Measurements from ENCODE around the gene EEF1AKMT2. TPM values are rescaled to one million over a fixed set of nuclear protein-coding genes. Genes with fewer than 3 reads are reported as not detected.

EEF1AKMT2 gene
- total and polyA plus RNA-seq, 9 of the 15 experiments (the other 6 are each of a cell fraction or from before 2014, with no cell fraction given): 9.3 to 34.3 (median 23.7) TPM

DNA sequence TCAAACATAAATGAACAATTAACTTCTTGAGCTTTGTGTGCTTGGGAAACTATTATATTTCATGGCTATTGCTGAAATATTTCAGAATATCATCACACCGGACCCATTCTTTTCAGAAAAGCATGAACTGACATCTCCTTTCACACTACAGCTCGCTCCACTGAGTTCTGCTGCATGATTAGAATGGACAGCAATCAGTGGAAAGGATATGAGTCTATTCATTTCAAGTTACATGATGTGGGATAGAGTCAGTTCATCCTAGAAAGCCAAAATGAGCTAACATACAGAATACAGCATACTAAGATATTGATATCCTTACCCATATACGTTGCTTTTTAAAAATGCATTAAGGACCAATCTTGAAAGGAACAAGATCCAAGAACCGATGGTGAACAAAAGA is 46.4 kb downstream of the EEF1AKMT2 start:
- DNase-seq (ENCODE audit: extremely low read depth in 1 of 4, low spot score in 3 of 4) (no peak), ATAC-seq (no peak), FAIRE-seq (peak; percentile 59)
- Histone ChIP-seq H3K27me3 (ENCODE audit: control insufficient read depth in 2 of 2, insufficient read depth in 2 of 2, low read length in 2 of 2) (no peaks in the 10 kb centered on the region), H3K36me3 (ENCODE audit: control insufficient read depth, insufficient read depth, low read length) (peaks cover 14% of the 10 kb centered on the region), H3K9me1 (ENCODE audit: control insufficient read depth, insufficient read depth, low read length) (no peaks in the 10 kb centered on the region), H3K9me3 (replicated peaks; ENCODE audit: control insufficient read depth, insufficient read depth, low read depth, low read length) (no peaks in the 10 kb centered on the region), H3K4me1 (replicated peaks in 1 of 2; ENCODE audit: control insufficient read depth in 2 of 2, insufficient read depth in 2 of 2, low read length in 2 of 2) (peaks cover 18 to 29% of the 10 kb centered on the region in 2 experiments; a peak in 4 of 5 replicates), H3K9ac (ENCODE audit: insufficient read depth in 1 of 2, low read depth in 2 of 2, low read length in 2 of 2) (peak overlapping the region in 1 of 2 experiments; percentile 34; a peak in 1 of 4 replicates), H3K4me2 (ENCODE audit: insufficient read depth, low read length) (0 out of 2 replicates have a peak overlapping the region, but pooled peaks have one; percentile 70), H3K27ac (ENCODE audit: extremely low read depth, low read depth, low read length) (peak overlapping the region; percentile 66; the same call in 1 of the 3 replicates), H2AFZ (ENCODE audit: low read depth, low read length) (no peak overlapping the region), H3K4me3 (no peak overlapping the region), H4K20me1 (replicated peaks; ENCODE audit: control insufficient read depth, insufficient read depth, low read length) (0 out of 2 replicates have a peak, but pooled peaks cover 5% of the 10 kb centered on the region), H3K79me2 (ENCODE audit: control insufficient read depth, insufficient read depth, low read length) (peaks cover 32% of the 10 kb centered on the region)
- intact Hi-C loops (cut with micrococcal nuclease): loop anchor here (10.0 kb wide), 1 partner anchor 80 kb away; no protein-coding TSS in a partner anchor
- ChIA-PET POLR2A (interaction anchor here (1.1 to 2.5 kb wide), 2 partner anchors 11 to 13 kb away, joined by 4 to 10 read pairs; no protein-coding TSS in a partner anchor), CTCF (ENCODE audit: low intra/inter-chr PET ratio) (interaction anchor here (2.5 to 2.7 kb wide), 2 partner anchors 205 to 214 kb away, joined by 14 to 17 read pairs; no protein-coding TSS in a partner anchor)
- no TSS peak for BruUV-seq (replicated peaks)
- in situ Hi-C loops (cut with MboI): loop anchor here (10.0 kb wide), 1 partner anchor 300 kb away; no protein-coding TSS in a partner anchor
- WGBS (ENCODE audit: insufficient coverage, low coverage, missing lambda C conversion rate): 61% methylated on average over 4 of the region's 4 CpGs
- TF ChIP-seq, protein P1, sequence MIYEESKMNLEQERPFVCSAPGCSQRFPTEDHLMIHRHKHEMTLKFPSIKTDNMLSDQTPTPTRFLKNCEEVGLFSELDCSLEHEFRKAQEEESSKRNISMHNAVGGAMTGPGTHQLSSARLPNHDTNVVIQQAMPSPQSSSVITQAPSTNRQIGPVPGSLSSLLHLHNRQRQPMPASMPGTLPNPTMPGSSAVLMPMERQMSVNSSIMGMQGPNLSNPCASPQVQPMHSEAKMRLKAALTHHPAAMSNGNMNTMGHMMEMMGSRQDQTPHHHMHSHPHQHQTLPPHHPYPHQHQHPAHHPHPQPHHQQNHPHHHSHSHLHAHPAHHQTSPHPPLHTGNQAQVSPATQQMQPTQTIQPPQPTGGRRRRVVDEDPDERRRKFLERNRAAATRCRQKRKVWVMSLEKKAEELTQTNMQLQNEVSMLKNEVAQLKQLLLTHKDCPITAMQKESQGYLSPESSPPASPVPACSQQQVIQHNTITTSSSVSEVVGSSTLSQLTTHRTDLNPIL (CRISPR knock-in tag; IDR thresholded peaks at IDR 0.05): no peak
- TF ChIP-seq ZNF592 (IDR thresholded peaks at IDR 0.05) (no peak), THAP12 (CRISPR knock-in tag; IDR thresholded peaks at IDR 0.05) (no peak), RB1 (IDR thresholded peaks at IDR 0.05; ENCODE audit: low read depth) (no peak), SETDB1 (IDR thresholded peaks at IDR 0.05; ENCODE audit: low read length) (no peak), XRCC3 (IDR thresholded peaks at IDR 0.05) (no peak), IFI16 (CRISPR knock-in tag; IDR thresholded peaks at IDR 0.05) (no peak), ZNF586 (CRISPR knock-in tag; conservative IDR thresholded peaks at IDR 0.05) (no peak), ERF (CRISPR knock-in tag; IDR thresholded peaks at IDR 0.05) (no peak), ZNF644 (tag; IDR thresholded peaks at IDR 0.05; ENCODE audit: low read depth) (no peak)
